Neural cell (in vitro differentiated cells): Measurements from ENCODE around the gene NSF.

ENCODE experiments used
- EP300 ChIP-seq: fragments of 450-650 bp; conservative IDR thresholded peaks from 2 replicates; pipeline ENCODE4 v1.6.1; 2014; ENCODE audit warnings: antibody characterized with exemption, mild to moderate bottlenecking, moderate library complexity; ENCODE audit not compliant: poor library complexity, severe bottlenecking
- EZH2 ChIP-seq: fragments of 200-600, 300-800 bp; shearing (Covaris generic), sonication (generic); IDR thresholded peaks from 2 replicates; pipeline ENCODE4 v1.6.1; 2014; ENCODE audit warnings: antibody characterized with exemption, low read length, borderline replicate concordance, mild to moderate bottlenecking; ENCODE audit not compliant: insufficient read depth, poor library complexity, severe bottlenecking
- POLR2AphosphoS5 ChIP-seq: IDR thresholded peaks from 2 replicates; pipeline ENCODE4 v1.6.1; 2012
- RAD21 ChIP-seq: fragments of 450-650 bp; conservative IDR thresholded peaks from 2 replicates; pipeline ENCODE4 v1.6.1; 2014; ENCODE audit warnings: antibody characterized with exemption, mild to moderate bottlenecking, moderate library complexity
- SMC3 ChIP-seq: fragments of 450-650 bp; conservative IDR thresholded peaks from 2 replicates; pipeline ENCODE4 v1.6.1; 2014; ENCODE audit warnings: antibody characterized with exemption, mild to moderate bottlenecking, moderate library complexity; ENCODE audit not compliant: poor library complexity
- TF ChIP-seq, protein P1 (sequence below): fragments of 450-650 bp; IDR thresholded peaks from 2 replicates; pipeline ENCODE4 v1.5.1; 2014; ENCODE audit warnings: antibody characterized with exemption, mild to moderate bottlenecking, moderate library complexity; ENCODE audit not compliant: poor library complexity, severe bottlenecking
- TF ChIP-seq, protein P2 (sequence below): IDR thresholded peaks from 2 replicates; pipeline ENCODE4 v1.6.1; 2012; ENCODE audit warnings: borderline replicate concordance

DNA sequence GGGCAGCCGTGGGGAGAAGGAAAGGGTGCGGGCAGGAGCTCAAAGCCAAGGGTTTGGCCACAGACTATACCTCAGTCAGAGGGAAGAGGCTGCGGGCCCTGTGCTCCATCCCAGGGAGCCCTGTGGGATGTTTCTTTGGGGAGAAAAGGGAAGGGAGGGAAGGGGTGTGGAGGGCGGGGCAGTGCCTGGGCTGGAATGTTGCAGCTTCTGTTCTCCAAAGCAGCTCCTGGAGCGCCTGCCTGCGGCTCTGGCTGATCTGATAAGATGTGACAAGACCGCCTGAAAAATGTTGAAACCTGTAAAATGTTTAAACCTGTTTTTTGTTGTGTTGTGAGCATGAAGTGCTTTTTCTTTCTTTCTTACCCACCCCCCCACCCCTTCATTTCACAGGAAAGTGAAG is 195.2 kb downstream of the NSF start:
- TF ChIP-seq EP300 (no peak), SMC3 (no peak), RAD21 (no peak), POLR2AphosphoS5 (no peak), EZH2 (no peak)
- TF ChIP-seq, protein P1, sequence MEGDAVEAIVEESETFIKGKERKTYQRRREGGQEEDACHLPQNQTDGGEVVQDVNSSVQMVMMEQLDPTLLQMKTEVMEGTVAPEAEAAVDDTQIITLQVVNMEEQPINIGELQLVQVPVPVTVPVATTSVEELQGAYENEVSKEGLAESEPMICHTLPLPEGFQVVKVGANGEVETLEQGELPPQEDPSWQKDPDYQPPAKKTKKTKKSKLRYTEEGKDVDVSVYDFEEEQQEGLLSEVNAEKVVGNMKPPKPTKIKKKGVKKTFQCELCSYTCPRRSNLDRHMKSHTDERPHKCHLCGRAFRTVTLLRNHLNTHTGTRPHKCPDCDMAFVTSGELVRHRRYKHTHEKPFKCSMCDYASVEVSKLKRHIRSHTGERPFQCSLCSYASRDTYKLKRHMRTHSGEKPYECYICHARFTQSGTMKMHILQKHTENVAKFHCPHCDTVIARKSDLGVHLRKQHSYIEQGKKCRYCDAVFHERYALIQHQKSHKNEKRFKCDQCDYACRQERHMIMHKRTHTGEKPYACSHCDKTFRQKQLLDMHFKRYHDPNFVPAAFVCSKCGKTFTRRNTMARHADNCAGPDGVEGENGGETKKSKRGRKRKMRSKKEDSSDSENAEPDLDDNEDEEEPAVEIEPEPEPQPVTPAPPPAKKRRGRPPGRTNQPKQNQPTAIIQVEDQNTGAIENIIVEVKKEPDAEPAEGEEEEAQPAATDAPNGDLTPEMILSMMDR: no peak
- TF ChIP-seq, protein P2, sequence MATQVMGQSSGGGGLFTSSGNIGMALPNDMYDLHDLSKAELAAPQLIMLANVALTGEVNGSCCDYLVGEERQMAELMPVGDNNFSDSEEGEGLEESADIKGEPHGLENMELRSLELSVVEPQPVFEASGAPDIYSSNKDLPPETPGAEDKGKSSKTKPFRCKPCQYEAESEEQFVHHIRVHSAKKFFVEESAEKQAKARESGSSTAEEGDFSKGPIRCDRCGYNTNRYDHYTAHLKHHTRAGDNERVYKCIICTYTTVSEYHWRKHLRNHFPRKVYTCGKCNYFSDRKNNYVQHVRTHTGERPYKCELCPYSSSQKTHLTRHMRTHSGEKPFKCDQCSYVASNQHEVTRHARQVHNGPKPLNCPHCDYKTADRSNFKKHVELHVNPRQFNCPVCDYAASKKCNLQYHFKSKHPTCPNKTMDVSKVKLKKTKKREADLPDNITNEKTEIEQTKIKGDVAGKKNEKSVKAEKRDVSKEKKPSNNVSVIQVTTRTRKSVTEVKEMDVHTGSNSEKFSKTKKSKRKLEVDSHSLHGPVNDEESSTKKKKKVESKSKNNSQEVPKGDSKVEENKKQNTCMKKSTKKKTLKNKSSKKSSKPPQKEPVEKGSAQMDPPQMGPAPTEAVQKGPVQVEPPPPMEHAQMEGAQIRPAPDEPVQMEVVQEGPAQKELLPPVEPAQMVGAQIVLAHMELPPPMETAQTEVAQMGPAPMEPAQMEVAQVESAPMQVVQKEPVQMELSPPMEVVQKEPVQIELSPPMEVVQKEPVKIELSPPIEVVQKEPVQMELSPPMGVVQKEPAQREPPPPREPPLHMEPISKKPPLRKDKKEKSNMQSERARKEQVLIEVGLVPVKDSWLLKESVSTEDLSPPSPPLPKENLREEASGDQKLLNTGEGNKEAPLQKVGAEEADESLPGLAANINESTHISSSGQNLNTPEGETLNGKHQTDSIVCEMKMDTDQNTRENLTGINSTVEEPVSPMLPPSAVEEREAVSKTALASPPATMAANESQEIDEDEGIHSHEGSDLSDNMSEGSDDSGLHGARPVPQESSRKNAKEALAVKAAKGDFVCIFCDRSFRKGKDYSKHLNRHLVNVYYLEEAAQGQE: no peak
